ENCODE results near the gene PIGS. TPM values are rescaled to one million over a fixed set of nuclear protein-coding genes. Genes with fewer than 3 reads are reported as not detected.
A peak's percentile ranks its signal among the peaks of the same experiment; 100 is the strongest.

Gene PIGS
- total RNA-seq, 6 experiments from 2014 or later: 69.5 to 94.7 (median 78.0) TPM

GRCh38 chr17:28518132-28518531 is 53.2 kb downstream of the PIGS start:
- Mint-ChIP-seq H3K27me3 (ENCODE audit: insufficient read depth) (peaks cover 30% of the 10 kb centered on the region), H3K4me3 (no peak overlapping the region), H3K36me3 (ENCODE audit: low read depth) (no peaks in the 10 kb centered on the region), H3K9me3 (no peaks in the 10 kb centered on the region), H3K27ac (no peak overlapping the region), H3K4me1 (ENCODE audit: low read depth) (no peaks in the 10 kb centered on the region)
- DNase-seq: no peak
- TF ChIP-seq CTCF (IDR thresholded peaks at IDR 0.05): no peak

GRCh38 chr17:28515518-28515917 is 55.8 kb downstream of the PIGS start:
- no peak for TF ChIP-seq CTCF (IDR thresholded peaks at IDR 0.05)
- Mint-ChIP-seq H3K27ac (no peak overlapping the region), H3K4me1 (ENCODE audit: low read depth) (no peaks in the 10 kb centered on the region), H3K9me3 (no peaks in the 10 kb centered on the region), H3K27me3 (ENCODE audit: insufficient read depth) (peaks cover 37% of the 10 kb centered on the region), H3K36me3 (ENCODE audit: low read depth) (no peaks in the 10 kb centered on the region), H3K4me3 (no peak overlapping the region)
- no peak for DNase-seq

GRCh38 chr17:28514561-28515002 is 56.7 kb downstream of the PIGS start:
- TF ChIP-seq CTCF (IDR thresholded peaks at IDR 0.05): no peak
- Mint-ChIP-seq H3K4me1 (ENCODE audit: low read depth) (no peaks in the 10 kb centered on the region), H3K4me3 (no peak overlapping the region), H3K36me3 (ENCODE audit: low read depth) (no peaks in the 10 kb centered on the region), H3K27ac (no peak overlapping the region), H3K27me3 (ENCODE audit: insufficient read depth) (peaks cover 39% of the 10 kb centered on the region), H3K9me3 (no peaks in the 10 kb centered on the region)
- no peak for DNase-seq

DNA sequence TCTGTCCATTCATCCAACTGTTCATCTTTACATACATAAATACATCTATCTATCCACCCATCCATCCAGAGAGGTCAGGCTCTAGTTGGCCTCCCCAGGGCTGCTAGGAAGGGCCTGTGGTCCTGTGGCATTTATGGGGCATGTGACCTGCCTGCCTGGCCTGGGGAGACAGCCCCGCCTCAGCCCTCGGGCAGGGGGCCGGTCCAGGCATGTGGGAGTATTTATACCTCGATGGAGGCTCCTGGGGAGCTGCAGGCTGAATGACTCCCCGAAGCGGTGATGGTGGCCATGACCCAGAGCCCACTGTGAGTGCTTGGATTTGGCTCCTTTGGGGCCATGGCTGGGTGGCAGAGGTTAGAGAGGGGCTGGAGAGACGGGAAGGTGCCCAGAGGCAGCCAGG is 57.8 kb downstream of the PIGS start:
- H3K9me3 Mint-ChIP-seq: no peaks in the 10 kb centered on the region
- H3K27ac Mint-ChIP-seq: no peak overlapping the region

DNA sequence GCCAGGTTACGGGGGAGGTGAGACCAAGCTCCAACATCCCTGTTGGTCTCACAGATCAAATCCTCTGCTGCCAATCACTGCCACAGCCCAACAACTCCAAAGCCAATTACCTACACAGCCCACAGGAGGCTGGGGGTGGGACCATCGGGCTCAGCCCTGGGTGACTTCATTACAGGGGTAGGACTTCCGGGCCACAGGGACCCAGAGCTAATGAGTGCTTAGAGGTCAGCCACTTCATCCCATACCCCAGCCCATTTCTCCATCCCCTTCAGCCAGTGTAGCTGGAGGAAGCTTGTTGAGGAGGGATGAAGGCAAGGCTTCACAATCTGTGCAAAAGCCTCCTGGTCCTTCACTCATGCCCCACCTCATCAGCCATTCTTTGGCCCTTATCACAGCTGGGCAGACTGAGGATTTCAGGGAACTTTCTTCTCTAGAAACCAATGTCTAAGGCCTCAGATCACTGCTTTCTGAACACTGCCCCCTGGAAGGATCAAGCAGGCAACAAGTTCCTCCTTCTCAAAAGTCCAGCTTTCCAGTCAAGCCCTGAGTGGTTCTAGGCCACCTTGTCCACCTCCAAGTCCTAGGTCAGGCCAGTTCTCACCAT is 59.4 kb downstream of the PIGS start:
- no peaks in the 10 kb centered on the region for H3K9me3 Mint-ChIP-seq
- no peak for DNase-seq
- H3K36me3 Mint-ChIP-seq (ENCODE audit: low read depth): no peaks in the 10 kb centered on the region
- 0 out of 2 replicates have a peak, but pooled peaks have one; percentile 13 for TF ChIP-seq CTCF (IDR thresholded peaks at IDR 0.05)
- H3K27me3 Mint-ChIP-seq (ENCODE audit: insufficient read depth): peaks cover 45% of the 10 kb centered on the region
- no peaks in the 10 kb centered on the region for H3K4me1 Mint-ChIP-seq (ENCODE audit: low read depth)
- H3K27ac Mint-ChIP-seq: no peak overlapping the region
- no peak overlapping the region for H3K4me3 Mint-ChIP-seq

More for the DNA sequence above, 57.8 kb downstream of the PIGS start:
- TF ChIP-seq CTCF (IDR thresholded peaks at IDR 0.05): no peak
- H3K4me1 Mint-ChIP-seq (ENCODE audit: low read depth): no peaks in the 10 kb centered on the region
- H3K4me3 Mint-ChIP-seq: no peak overlapping the region
- DNase-seq: no peak
- peaks cover 37% of the 10 kb centered on the region for H3K27me3 Mint-ChIP-seq (ENCODE audit: insufficient read depth)
- no peaks in the 10 kb centered on the region for H3K36me3 Mint-ChIP-seq (ENCODE audit: low read depth)

All from HFFc6 (cell line).